T-helper 1 cell (primary cell): ENCODE data around the gene NEFH.
"Not testable (repeated sequence)": the region's sequence is repeated elsewhere in the genome, so short reads cannot be mapped to it uniquely, and the experiment has no call there.

Experiments used
- DNase-seq, 5 donors: peaks; one replicate each; pipeline ENCODE4 v3.0.0-alpha.2; 2012 to 2020
- total RNA-seq, 4 donors: gene quantifications; one replicate each; lab custom pipeline; 2026; lab: John Stamatoyannopoulos, UW

NEFH gene
- 0.83 to 1.9 (median 1.0) reads per million in 4 donors for total RNA-seq

GRCh38 chr22:29479417-29480261, at the start of gene NEFH:
Gene NEFH, plus strand, starts transcription at chr22:29480218. Its CDS starts 45 bp downstream, at chr22:29480263.
- no peak for DNase-seq

DNA sequence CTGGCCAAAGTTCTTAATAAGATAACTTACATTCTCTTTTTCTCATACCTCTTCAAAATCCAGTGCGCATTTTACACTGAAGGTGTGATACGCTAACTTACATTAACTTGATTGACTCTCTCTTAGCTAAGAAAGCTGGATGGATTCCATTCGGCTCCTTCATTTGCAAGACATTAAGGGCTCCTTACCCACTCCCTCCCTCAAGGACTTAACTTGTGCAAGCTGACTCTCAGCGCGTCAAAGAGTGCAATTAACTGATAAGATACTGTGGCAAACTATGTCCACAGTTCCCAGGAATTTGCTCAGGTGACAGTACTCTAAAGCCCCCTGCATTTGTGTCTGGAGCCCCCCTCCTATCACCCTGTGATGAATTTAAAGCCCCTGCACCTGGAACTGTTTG, 48.0 kb upstream of the NEFH start:
- DNase-seq = no peak

DNA sequence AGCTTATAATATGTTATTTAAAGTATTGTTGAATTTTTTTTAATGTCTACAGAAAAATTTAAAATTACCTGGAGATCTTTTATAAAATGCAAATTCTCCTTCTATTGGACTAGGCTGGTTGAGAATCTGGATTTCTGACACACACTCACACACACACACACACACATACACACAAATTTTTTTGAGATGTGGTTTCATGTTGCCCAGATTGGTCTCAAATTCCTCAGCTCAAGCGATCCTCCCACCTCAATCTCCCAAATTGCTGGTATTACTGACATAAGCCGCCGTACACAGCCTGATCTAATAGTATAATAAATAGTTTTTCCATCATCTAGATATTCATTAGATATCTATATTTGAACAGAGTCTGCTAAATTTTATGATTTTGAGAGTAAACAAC, 46.2 kb upstream of the NEFH start:
- no peak for DNase-seq

GRCh38 chr22:29434288-29434687, 45.7 kb upstream of the NEFH start:
- no peak for DNase-seq

DNA sequence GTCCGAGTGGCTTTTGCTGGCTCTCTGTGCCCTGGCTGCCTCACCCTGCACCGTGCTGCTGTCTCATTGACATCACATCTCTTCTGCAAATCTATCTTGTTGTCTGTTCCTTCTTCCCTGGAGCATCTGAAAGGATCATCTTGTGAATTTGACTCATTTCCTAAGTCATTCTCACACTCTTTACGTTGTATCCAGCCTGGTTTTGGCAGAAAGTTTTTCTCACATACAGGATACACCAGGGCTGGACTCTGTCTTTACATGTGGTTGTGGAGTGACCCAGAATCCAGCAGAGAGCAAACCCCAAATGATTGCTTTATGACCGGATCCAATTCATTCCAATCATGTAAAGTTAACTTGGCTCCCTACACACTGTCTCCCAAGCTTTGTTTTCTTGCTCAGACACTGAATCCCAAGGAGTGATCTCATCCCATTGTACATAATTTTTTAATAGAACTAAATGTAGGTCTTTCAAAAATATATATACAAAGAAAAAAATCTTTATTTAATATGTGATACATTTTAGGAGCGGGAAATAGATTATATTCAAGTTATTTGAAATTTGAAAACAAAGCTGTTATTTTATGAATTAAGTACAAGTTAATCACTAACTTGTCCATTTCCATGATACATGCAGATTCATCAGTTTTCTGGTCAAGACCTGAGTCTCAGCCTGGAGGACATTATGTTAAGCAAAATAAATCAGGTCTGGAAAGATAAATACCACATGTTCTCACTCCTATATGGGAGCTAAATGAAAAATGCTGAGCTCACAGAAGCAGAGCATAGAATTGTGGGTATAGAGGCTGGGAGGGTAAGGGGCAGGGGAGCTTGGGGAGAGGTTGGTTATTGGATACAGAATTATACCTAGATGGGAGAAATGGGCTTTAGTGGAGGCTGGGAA, 44.5 kb upstream of the NEFH start:
- no peak for DNase-seq

DNA sequence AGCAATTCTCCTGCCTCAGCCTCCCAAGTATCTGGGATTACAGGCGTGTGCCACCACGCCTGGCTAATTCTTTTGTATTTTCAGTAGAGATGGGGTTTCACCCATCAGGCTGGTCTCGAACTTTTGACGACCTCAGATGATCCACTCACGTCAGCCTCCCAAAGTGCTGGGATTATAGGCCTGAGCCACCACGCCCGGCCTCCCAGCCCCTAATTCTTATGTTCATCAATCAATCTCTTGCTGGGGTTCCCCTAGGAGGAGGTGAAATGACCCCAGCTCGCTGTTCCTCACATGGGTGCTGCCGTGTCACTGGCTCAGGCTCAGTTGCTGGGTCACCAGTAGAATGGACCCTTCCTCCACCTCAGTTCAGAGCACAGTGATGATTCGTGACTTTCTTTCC, 41.7 kb upstream of the NEFH start, which contains the start of gene RFPL1:
RFPL1 (plus strand) TSS at position 301 of the 400 bp plus-strand sequence.
- DNase-seq = not testable (repeated sequence)

- no peak for DNase-seq
Measured at GRCh38 chr22:29442976-29443375, 37.0 kb upstream of the NEFH start.

- no peak for DNase-seq
Measured at GRCh38 chr22:29443452-29443851, 36.6 kb upstream of the NEFH start.

DNA sequence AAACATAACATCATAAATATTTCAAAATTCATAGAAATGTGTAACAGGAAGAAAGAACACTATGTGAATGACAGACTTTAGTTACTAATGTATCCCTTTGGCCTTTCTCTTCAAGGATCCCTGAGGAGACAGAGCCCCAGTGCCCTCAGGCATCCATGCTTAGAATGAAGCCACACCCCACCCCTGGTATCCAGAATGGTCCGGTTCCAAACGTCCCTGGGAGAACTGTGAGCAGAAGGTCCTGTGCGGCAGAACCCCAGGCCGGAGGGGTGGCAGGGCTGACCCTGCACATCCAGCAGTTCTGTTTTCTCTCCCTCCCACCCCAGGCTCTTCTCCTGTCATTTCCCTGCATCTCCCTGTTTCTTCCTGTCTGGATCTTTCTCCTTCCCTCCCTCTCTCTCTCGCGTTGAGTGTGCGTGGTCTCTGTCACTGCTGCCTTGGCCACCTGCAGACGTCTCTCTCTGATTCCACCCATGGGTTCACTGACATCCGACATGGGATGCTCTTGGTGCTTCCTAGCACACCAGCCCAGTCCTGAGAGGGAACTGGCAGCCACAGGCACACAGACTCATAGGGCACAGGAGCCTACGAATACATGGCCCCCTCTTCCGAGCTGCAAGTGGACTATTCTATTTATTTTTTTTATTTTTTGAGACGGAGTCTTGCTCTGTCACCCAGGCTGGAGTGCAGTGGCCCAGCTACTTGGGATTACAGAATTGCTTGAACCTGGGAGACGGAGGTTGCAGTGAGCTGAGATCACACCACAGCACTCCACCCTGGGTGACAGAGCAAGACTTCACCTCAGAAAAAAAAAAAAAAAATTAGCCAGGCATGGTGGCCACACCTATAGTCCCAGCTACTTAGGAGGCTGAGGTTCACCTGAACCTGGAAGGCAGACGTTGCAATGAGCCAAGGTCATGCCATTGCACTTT, 35.9 kb upstream of the NEFH start:
- DNase-seq = no peak

- DNase-seq = no peak
Measured at GRCh38 chr22:29445508-29445907, 34.5 kb upstream of the NEFH start.

DNA sequence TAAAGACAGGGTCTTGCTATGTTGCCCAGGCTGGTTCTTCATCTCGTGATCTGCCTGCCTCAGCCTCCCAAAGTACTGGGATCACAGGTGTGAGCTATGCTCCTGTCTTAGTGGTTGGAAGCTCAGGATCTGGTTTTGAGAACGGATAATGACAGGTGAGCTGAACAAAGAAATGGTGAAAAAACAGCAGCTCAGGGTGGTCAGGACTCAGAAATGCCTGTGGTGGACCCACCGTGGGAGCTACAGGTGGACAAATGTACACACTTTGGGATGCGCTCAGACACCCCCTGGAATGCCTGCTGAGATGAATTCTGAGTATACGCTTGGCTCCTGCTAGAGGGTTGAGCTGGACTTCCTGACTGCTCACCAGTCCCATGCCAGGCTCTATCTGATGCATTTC, 32.1 kb upstream of the NEFH start:
- DNase-seq = no peak

- no peak for DNase-seq
Measured at GRCh38 chr22:29449296-29449875, 30.6 kb upstream of the NEFH start.

DNA sequence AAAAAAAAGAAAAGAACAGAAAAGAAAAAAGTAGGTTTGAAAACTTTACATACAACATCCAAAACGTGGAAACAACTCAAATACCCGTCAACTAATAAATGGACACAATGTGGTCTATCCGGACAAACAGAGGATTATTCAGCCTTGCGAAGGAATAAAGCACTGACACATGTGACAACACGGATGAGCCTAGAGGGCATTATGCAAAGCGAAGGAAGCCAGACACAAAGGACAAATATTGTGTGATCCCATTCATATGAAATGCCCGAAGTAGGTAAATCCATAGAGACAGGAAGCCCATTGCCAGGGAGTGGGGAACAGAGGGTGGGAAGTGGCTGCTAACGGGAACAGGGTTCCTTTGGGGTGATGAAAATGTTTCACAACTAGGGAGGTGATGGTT, 29.8 kb upstream of the NEFH start:
- no peak for DNase-seq

DNA sequence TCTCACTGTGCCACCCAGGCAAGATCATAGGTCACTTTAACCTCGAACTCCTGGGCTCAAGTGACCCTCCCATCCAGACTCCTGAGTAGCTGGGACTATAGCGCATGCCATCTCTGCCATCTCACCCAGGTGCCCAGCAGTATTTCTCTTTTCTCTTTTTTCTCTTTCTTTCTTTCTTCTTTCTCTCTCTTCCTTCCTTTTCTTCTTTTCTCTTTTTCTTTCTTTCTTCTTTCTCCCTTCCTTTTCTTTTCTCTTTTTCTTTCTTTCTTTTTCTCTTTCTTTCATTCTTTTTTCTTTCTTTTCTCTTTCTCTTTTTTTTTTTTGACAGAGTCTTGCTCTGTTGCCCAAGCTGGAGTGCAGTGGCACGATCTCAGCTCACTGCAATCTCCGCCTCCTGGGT, 28.2 kb upstream of the NEFH start:
- DNase-seq = no peak

DNA sequence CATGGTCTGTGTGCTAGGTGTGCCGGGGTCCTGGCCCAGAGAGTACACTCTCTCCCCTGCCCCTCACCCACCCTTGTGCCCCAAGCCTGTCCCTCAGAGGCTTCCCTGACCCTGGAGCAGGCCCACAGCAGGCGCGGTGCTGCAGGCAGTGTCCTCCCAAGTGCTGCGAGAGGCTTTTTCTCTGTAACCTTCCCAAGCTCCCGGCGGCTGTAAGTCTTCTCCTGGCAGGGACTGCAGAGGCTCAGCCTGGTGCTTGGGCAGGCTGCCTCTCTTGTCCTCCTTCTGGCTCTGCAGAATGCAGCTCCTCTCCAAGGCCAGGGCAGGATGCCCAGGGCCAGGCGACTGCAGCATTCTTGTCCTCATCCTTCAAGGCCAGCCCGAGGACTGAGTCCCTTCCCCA, 25.7 kb upstream of the NEFH start:
- DNase-seq = no peak

DNA sequence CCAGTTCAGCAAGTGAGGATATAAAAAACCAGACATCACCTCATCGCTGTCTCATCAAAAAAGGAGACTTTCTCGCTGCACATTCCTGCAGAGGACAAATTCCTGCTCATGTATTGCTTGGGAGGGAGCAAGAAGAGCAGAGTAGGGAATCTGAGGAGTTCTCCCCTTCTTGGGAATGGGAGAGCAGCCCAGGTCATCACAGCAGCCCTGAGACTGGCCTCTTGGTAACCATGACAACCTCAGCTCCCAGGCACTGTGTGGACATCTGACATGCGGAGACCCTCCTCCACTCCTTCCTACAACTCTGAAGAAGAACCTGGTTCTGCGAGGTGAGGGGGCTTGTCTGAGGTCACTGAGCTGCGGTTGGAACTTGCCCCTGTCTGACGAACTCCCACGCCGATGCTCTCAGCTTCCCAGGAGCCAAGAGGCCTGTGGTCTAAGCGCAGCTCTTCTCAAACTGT, 23.8 kb upstream of the NEFH start:
- DNase-seq = no peak

GRCh38 chr22:29457730-29458129, 22.3 kb upstream of the NEFH start:
- DNase-seq = no peak

- no peak for DNase-seq
Measured at GRCh38 chr22:29458551-29458950, 21.5 kb upstream of the NEFH start.

DNA sequence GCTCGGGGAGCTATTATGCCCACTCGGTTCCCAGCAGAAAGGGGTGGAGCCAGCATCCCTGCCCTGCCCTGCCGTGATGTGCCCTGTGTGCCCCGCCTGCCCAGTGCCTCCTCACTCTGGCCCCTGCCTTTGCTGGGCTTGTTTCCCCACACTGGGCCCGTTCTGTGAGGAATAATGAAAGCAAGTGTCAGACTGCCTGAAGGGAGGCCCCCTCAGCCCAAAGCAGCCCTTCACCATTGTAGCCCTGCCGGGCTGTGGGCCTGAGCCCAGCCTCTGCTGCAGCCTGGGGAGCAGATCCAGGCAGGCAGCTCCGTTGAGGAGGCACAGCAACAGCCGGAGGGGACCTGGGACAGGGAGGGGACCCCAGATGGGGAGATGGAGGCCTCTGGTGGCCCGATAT, 20.2 kb upstream of the NEFH start:
- DNase-seq = no peak

GRCh38 chr22:29461263-29461662, 18.8 kb upstream of the NEFH start:
- no peak for DNase-seq

DNA sequence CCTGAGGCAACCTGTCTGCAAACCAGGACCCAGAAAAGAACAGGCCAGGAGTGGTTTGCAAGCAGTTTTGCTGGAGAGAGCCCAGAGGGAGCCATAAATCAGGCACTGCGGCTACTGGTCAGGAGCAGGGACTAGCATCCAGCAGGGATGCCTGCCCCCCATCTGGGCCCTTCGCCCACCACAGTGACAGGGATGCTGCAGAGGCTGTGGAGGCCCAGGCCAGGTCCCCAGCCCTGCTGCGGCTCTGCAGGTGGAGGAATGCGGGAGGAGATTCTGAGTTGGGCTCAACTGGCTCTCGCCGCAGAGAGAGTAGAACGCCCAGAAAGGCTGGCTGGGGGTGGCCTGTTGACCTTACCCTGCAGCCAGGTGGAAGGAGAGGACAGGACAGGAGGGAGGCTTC, 16.4 kb upstream of the NEFH start:
- DNase-seq = no peak

GRCh38 chr22:29464581-29464980, 15.4 kb upstream of the NEFH start:
- DNase-seq = no peak
